ENCODE data around the gene GALNT18. TPM values are rescaled to one million over a fixed set of nuclear protein-coding genes. Genes with fewer than 3 reads are reported as not detected.

GALNT18 gene
- total RNA-seq, 2 donors from 2014 or later = 29.4 to 105 TPM

GRCh38 chr11:11512090-11512489 is 109.7 kb downstream of the GALNT18 start:
- Histone ChIP-seq H3K36me3 (no peaks in the 10 kb centered on the region), H3K27me3 (replicated peaks; ENCODE audit: insufficient read depth) (no peaks in the 10 kb centered on the region), H3K27ac (no peak overlapping the region), H3K4me3 (no peak overlapping the region), H3K9me3 (no peaks in the 10 kb centered on the region), H3K4me1 (replicated peaks) (peaks cover 15% of the 10 kb centered on the region)
- 95% methylated on average over 6 of the region's 6 CpGs for WGBS
- no peak for DNase-seq (ENCODE audit: low spot score)
- intact Hi-C loops (cut with DNase I) = no loop called here
- TF ChIP-seq CTCF (IDR thresholded peaks at IDR 0.05) (no peak), POLR2AphosphoS5 (IDR thresholded peaks at IDR 0.05) (no peak), POLR2A (IDR thresholded peaks at IDR 0.05) (no peak)

GRCh38 chr11:11510939-11511338 is 110.9 kb downstream of the GALNT18 start:
- H3K4me3 ChIP-seq = no peak overlapping the region
- TF ChIP-seq CTCF (IDR thresholded peaks at IDR 0.05) (no peak), POLR2A (IDR thresholded peaks at IDR 0.05) (no peak), POLR2AphosphoS5 (IDR thresholded peaks at IDR 0.05) (peak; percentile 60)
- intact Hi-C loops (cut with DNase I) = no loop called here
- peak; percentile 52 for DNase-seq (ENCODE audit: low spot score)
- H3K9me3 ChIP-seq = no peaks in the 10 kb centered on the region
- peaks cover 15% of the 10 kb centered on the region for H3K4me1 ChIP-seq (replicated peaks)
- no peaks in the 10 kb centered on the region for H3K36me3 ChIP-seq
- no peak overlapping the region for H3K27ac ChIP-seq
- H3K27me3 ChIP-seq (replicated peaks; ENCODE audit: insufficient read depth) = no peaks in the 10 kb centered on the region
- WGBS = 51% methylated on average over 10 of the region's 10 CpGs

GRCh38 chr11:11505692-11506091 is 116.1 kb downstream of the GALNT18 start:
- intact Hi-C loops (cut with DNase I) = no loop called here
- no peaks in the 10 kb centered on the region for H3K36me3 ChIP-seq
- no peak overlapping the region for H3K4me3 ChIP-seq
- TF ChIP-seq POLR2A (IDR thresholded peaks at IDR 0.05) (no peak), CTCF (IDR thresholded peaks at IDR 0.05) (no peak), POLR2AphosphoS5 (IDR thresholded peaks at IDR 0.05) (no peak)
- peaks cover 13% of the 10 kb centered on the region for H3K4me1 ChIP-seq (replicated peaks)
- no peaks in the 10 kb centered on the region for H3K9me3 ChIP-seq
- H3K27ac ChIP-seq = no peak overlapping the region
- no peak for DNase-seq (ENCODE audit: low spot score)
- 92% methylated on average over 3 of the region's 3 CpGs for WGBS
- H3K27me3 ChIP-seq (replicated peaks; ENCODE audit: insufficient read depth) = no peaks in the 10 kb centered on the region

- Histone ChIP-seq H3K27me3 (replicated peaks; ENCODE audit: insufficient read depth) (no peaks in the 10 kb centered on the region), H3K4me1 (replicated peaks) (peaks cover 13% of the 10 kb centered on the region), H3K27ac (no peak overlapping the region), H3K4me3 (no peak overlapping the region), H3K36me3 (no peaks in the 10 kb centered on the region), H3K9me3 (no peaks in the 10 kb centered on the region)
- no peak for TF ChIP-seq CTCF (IDR thresholded peaks at IDR 0.05)
- no peak for TF ChIP-seq POLR2A (IDR thresholded peaks at IDR 0.05)
- no peak for TF ChIP-seq POLR2AphosphoS5 (IDR thresholded peaks at IDR 0.05)
- no peak for DNase-seq (ENCODE audit: low spot score)
- intact Hi-C loops (cut with DNase I) = no loop called here
Measured at GRCh38 chr11:11505190-11505589, 116.6 kb downstream of the GALNT18 start.

- TF ChIP-seq POLR2AphosphoS5 (IDR thresholded peaks at IDR 0.05) = no peak
- no peak for TF ChIP-seq POLR2A (IDR thresholded peaks at IDR 0.05)
- no peak for TF ChIP-seq CTCF (IDR thresholded peaks at IDR 0.05)
- Histone ChIP-seq H3K4me3 (no peak overlapping the region), H3K4me1 (replicated peaks) (peaks cover 13% of the 10 kb centered on the region), H3K36me3 (no peaks in the 10 kb centered on the region), H3K27ac (no peak overlapping the region), H3K27me3 (replicated peaks; ENCODE audit: insufficient read depth) (no peaks in the 10 kb centered on the region), H3K9me3 (no peaks in the 10 kb centered on the region)
- intact Hi-C loops (cut with DNase I) = no loop called here
- DNase-seq (ENCODE audit: low spot score) = no peak
Measured at GRCh38 chr11:11504071-11504470, 117.7 kb downstream of the GALNT18 start.

Data from prostate gland (tissue), 2 donors.